ENCODE results near the gene SPP1.

The SPP1 gene

DNA sequence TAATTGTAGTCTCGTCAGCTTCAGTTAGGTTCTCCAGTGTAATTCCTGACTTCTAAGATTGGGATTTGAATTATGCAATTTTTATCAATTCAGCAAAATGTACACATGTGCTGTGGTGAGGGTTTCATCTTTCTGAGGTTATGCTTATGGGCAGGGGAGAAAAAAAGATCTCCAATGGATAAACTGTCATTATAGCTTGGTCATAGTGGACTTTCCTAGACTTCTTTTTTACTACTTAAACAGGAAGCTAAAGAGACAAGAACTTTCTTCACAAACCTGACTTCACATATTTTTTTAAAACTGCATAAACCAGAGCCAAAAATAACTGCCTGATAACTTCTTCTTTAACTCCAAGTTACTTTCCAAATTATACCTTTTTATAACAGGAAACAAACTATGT is 21.7 kb upstream of the SPP1 start:
- DNase-seq (ENCODE audit: low spot score): no peak

DNA sequence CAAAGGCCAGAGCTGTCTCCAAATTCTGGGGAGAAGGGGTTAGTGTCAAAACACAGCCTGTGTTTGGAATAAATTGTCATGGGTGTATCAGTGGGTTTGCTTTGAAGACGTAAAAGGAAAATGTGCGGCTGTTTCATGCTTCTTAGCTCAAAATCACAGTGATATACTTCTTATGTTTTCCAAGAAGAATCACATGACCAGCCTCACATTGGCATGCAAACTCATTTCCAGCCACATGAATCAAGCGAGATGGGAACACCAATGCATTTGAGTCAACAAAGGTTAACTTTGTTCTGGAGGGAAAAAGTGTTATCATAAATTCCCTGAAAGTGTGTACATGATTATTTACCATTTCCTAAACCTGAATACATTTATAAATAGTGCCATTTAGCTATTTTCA is 19.0 kb upstream of the SPP1 start:
- no peak for DNase-seq (ENCODE audit: low spot score)

DNA sequence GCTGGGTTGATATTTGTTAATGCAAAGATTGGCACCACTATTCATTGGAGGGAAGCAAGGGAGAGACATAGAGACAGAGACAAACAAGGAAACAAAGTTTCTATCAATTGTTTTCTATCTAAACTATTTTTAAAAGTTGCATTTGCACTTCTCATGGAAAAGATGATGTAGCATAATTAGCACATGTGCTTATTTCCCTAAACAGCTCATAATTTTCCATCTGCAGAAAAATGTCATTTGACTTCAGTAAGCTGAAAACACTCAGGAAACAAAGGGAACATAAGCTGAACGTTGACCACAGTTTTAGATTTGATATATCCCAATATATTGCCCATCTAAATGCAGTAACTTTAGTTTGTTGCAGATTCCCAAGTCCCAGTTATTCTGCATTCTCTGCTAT is 18.5 kb upstream of the SPP1 start:
- no peak for DNase-seq (ENCODE audit: low spot score)

DNA sequence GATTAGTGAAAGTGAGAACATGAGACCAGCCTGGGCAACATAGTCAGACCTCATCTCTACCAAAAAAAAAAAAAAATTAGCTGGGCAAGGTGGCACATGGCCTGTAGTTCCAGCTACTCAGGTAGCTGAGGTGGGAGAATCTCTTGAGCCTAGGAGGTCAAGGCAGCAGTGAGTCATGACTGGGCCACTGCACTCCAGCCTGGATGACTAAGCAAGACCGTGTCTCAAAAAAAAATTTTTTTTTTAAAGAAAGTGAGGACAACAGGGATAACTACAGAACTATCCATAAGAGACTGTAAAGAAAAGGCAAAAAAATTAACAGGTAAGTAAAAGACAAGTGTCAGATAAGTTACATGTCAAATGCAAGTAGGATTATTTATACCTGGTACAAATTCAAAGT is 13.5 kb upstream of the SPP1 start:
- no peak for DNase-seq (ENCODE audit: low spot score)

DNA sequence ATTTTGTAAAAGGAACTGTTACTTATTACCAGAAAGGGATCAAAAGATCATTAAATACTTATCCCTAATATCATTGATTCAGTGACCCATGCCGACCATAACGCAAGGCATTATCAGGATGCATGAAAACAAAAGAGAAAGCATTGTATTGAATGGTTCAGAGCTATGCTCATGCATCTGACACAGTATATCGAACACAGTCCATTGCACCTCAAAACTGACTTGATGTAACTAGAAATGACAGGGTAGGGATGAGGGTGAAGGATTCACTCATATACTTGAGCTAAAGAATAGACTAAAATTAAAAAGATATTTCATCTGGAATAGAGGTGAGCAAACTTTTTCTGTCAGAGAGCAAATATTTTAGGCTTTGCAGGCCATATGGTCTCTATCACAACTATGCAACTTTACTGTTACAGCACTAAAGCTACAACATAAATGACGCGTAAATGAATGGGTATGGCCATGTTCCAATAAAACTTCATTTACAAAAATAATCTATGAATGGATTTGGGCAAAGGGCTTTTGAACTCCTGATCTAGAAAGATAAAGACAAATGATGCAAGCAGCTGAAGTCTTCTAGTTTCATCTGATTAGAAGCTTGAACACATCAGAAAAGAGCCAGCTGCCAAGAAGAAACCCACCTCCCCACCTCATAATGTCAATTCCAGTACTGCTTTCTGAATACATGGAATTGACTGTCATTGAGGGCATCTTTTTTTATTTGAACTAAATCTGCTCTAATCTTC is 12.9 kb upstream of the SPP1 start:
- DNase-seq (ENCODE audit: low spot score): no peak

DNA sequence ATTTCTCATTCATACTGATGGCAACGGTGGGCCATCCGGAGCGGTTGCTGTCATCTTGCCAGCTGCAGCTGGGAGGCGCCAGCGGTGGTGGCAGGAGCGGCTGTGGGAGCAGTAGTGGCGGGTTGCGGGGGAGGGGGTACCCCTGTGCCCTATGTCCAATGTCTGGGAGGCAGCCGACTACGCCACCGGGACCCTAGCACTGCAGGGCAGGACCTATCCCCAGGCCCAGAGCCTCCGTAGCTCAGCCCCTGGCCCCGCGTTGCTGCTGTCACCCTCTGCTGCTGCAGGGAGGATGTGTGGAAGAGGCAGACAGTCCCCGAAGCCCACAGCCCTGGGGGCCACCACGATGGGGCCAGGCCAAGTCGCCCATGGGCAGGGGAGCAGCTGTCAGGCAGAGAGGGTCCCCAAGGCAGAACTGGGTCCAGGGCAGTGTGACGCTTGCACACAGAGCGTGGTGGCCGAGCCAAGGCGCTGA is 10.0 kb upstream of the SPP1 start:
- no peak for DNase-seq (ENCODE audit: low spot score)

DNA sequence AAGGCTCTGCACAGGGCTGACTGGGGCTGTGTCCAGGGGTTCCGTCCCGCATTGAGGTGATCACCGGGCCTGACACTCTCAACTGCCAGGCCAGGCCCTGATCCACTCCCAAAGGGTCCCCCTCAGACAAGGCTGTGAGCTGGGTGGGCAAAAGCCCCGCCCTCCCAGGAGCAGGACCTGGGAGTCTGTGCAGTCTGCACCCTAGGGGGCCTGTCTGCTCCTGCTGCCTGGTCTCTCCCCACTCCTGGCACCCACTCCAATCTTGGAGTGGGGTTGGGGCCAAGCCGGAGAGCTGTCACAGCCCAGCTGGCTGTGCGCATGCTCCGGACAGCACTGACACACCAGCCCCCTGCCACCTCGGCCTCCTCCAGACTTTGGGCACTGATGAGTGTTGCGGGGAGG is 9.4 kb upstream of the SPP1 start:
- DNase-seq (ENCODE audit: low spot score): no peak

DNA sequence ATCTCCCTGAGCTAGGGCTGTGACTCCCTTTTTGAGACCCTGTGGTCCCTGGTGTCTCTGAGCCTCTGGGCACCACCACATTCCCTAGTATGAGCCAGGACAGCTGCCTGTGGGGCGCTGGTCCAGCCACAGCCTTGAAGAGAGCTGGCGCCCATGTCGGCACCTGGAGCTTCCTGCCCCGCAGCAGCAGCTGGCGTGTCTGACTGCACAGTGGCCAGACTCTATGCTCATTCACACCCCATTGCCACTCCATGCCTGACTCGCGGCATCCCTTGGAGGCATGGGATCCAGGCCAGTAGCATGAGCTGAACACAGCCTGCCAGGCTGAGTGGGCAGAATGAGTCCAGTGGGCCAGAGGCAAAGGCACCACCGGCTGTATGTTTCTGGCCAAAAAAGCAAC is 8.3 kb upstream of the SPP1 start:
- no peak for DNase-seq (ENCODE audit: low spot score)

DNA sequence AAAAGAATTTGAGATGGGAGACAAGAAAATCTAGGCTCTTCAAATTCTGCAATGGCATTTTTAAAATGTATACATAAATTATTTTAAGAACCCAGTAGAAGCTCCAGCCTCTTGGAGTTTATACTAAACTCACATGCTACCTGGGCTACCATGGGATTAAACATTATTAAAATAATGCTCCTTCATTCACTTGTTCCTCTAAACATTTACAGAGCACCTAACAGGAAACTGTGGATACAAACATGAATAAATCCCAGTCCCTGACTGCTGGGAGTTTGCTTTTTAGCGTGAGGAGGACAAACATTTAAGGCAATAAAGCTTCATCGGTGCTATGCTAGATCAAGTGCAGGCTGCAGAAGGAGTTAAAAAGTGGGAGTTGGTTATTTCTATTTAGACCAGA is 5.4 kb upstream of the SPP1 start:
- DNase-seq (ENCODE audit: low spot score): no peak

DNA sequence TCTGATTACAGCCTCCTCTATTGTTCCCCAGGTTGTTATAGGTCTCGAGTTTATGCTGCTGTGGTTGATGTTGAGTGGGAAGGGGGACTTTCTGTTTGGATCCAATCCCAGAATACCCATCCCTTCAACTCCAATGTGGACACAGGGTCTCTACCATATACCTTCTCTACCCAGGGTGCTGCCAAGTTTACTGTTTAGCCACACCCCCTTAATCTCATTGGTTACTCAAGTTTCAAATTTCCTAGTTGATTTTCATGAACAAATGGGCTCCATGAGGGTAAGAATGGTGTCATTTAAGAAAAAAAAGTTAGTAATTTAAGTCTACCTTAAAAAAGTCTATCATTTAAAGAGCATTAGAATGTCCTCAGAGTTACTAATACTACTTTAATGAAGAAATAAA is 3.6 kb upstream of the SPP1 start:
- DNase-seq (ENCODE audit: low spot score): no peak

DNA sequence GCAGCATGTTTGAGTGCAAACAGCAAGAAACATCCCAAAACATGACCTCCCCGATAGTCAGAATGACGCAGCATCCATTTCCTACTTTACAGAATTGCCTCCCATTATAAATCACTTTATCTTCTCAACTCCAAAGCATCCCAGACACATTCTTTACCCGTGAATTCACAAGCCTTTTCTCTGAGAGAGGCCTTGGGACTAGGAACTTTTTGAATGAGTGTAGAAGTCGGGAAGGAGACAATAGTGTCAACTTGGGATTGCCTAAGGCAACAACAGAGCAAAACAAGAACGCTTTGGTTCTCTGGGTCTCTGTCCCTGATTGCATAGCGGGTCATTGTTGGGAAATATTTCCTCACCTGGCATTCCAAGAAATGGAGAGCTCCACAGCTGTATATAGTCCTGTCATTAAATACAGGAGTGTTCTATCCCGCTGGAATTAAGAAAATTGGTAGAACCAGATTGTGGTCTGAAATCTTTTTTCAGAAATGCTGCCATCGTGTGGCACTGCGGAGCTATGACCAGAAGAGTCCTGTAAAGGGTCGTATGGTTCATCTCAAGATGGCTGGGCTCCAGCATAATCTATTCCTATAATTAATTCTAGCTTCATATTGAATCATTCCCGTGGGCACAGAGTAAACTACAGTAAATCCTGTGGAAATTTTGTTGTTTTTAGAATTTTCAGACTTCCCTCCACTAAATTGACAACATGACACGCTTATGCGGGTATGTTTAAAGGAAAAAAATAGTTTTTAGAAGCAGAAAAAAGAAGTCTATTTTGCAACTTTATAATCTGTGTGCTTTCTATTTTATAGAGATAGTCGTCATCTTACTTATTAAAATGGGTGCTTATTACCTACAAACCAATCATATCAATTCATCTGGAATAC is 2.0 kb upstream of the SPP1 start:
- peak; percentile 28 for DNase-seq (ENCODE audit: low spot score)

DNA sequence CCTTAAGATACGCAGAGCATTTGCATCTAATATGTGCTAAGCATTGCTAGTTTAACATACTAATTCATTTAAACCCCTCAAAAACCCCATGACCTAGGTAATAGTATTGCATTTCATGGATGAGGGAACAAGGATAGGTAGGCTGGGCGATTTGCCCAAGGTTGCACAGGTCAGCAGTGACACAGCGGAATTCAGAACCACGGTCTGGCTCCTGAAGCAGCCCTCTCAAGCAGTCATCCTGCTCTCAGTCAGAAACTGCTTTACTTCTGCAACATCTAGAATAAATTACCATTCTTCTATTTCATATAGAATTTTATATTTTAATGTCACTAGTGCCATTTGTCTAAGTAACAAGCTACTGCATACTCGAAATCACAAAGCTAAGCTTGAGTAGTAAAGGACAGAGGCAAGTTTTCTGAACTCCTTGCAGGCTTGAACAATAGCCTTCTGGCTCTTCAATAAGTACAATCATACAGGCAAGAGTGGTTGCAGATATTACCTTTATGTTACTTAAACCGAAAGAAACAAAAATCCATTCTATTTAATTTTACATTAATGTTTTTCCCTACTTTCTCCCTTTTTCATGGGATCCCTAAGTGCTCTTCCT is 555 bp upstream of the SPP1 start:
- no peak for DNase-seq (ENCODE audit: low spot score)

DNA sequence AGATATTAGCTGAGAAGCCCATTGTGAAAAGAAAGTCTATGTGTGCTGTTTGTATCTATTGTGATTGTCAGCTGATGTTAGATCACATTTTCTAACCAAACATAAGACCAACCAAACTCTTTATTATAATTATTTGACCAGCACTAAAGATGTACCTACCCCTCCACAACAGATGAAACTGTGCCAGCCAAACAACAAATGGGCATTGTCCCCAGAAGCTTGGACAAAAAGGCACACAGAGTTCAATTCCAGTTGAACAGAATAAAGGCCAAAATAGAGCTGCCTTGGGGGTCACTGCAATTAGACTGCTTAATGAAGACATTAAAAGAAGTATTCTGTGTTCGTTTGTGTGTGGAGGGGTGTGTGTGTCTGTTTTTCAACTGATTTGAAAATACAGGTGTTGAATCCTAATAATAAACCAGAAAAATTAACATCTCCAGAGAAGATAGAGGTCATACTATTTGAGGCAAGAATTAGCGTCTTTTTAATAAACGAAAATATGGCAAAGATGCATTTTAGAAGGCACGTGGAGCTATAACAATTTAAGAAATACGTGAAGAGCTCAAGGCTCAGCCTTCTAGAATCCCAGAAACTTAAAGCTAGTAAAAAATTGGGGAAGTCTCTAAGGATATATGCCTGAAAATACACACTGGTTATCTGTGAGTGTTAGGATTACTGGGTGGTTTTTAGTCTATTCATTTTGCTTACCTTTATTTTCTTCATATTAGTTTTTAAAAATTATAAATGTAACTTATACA is 2.2 kb downstream of the SPP1 start:
- DNase-seq (ENCODE audit: low spot score): no peak

DNA sequence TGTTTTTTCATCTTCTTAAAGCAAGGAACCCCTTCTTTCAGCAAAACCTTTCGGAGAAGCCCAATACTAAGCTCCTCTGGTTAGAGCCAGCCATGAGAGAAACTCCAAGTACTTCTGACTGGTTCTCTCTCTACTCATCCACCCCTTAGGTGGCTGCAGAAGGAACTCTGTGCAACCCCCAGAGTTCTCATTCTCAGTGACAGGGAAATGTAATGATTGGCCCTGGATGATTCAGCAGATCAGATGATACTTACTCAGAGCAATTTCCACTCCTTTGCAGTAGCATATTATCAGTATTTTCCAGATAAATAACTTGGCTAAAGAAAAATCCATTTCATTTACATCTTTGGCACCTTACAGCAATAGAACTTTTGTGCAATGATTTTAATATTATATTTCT is 3.2 kb downstream of the SPP1 start:
- no peak for DNase-seq (ENCODE audit: low spot score)

DNA sequence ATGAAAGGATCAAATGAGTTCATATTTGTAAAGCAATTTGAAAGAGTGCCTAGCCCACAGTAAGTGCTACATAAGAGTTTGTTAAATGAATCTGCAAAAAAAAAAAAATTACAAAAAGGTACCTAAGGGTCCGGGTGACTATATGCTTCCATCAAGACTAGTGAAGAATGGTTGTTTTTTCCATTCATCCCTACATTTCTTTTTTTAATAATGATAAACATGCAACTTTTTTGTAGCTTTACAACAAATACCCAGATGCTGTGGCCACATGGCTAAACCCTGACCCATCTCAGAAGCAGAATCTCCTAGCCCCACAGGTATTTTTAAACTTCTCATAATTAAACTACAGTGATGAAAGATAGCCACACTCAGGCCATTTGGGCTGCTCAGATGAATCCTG is 4.3 kb downstream of the SPP1 start:
- DNase-seq (ENCODE audit: low spot score): no peak

DNA sequence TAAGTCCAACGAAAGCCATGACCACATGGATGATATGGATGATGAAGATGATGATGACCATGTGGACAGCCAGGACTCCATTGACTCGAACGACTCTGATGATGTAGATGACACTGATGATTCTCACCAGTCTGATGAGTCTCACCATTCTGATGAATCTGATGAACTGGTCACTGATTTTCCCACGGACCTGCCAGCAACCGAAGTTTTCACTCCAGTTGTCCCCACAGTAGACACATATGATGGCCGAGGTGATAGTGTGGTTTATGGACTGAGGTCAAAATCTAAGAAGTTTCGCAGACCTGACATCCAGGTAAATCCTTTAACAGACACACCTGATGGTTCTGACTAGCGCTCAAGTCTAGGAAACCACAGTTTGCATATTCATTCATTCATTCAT is 6.0 kb downstream of the SPP1 start:
- no peak for DNase-seq (ENCODE audit: low spot score)

DNA sequence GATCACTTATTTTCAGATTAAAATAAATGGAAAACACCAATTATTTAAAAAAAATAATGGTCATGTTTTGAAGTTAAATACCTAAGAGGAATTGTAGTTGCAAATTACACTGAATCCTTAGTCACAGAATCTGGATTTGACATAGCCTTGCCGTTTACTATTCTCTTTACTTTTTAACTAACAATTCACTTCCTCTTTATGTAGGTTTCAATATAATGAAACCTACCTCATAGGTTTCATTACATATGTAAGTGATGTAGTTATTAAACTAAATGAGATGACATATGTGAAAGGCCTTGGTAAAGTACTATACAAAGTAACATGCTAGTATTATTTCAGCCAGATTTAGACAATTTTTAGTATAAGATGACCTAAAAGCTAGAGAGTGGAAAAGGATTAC is 6.5 kb downstream of the SPP1 start:
- DNase-seq (ENCODE audit: low spot score): no peak

DNA sequence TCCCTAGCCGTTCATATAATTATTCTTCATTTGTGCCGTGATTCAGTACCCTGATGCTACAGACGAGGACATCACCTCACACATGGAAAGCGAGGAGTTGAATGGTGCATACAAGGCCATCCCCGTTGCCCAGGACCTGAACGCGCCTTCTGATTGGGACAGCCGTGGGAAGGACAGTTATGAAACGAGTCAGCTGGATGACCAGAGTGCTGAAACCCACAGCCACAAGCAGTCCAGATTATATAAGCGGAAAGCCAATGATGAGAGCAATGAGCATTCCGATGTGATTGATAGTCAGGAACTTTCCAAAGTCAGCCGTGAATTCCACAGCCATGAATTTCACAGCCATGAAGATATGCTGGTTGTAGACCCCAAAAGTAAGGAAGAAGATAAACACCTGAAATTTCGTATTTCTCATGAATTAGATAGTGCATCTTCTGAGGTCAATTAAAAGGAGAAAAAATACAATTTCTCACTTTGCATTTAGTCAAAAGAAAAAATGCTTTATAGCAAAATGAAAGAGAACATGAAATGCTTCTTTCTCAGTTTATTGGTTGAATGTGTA is 7.0 kb downstream of the SPP1 start:
- no peak for DNase-seq (ENCODE audit: low spot score)

DNA sequence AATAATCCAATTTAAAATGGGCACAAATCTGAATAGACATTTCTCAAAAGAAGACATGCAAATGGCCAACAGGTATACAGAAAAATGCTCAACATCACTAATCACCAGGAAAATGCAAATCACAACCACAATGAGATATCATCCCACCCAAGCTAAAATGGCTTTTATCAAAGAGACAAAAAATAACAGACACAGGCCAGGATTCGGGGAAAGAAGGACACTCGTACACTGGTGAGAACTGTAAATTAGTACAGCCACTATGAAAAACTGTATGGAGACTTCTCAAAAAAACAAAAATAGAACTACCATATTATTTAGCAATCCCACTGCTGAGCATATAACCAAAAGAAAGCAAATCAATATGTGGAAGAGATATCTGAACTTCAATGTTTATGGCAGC is 8.5 kb downstream of the SPP1 start:
- no peak for DNase-seq (ENCODE audit: low spot score)

DNA sequence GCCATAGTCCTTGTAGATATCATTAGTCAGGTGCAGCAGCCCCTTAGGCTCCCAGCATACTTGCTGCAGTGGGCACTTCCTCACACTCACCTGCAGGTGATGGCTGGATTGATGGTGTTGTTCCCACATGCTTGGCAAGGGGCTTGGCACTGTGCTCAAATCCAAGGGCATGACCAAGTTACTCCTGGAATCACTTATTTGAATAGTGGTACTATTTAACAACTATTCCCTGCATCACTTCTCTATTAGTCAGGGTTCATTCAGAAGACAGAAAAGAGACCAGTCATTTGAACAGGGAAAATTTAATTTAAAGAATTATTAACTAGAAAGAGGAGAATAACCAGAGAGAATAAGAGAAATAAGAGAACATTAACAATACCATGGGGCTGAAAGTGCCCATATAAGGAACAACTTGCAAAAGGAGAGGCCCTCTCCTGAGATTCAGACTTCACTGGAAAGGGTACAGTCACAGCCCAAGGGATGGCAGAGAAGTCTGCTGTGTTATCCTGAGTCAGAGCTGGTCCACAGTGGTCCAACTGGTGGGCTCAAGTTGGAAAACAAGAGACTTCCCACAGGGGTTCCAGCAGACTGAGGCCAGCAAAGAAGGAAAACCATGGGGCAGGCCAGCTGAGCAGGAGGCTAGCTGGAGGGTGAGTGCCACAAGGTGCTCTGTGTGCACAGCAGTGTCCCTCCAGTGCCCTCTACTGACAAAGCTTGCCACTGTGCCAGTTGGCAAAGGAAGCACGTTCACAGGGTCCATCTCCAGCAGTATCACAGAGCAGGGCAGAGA is 9.8 kb downstream of the SPP1 start:
- peak; percentile 21 for DNase-seq (ENCODE audit: low spot score)

DNA sequence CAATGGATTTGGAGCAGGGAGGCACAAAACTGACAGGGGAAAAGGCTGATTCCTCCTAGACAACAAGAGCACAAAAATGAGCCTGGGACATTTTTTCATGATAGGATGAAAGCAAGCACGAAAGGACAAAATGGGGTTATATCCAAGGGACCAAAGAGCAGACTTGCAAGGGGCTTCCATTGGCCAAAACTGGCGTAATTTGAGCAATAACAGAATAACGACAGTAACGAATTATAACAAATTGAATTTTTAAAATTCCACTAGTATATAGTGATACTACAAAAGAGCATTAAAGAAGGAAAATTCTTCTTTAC is 10.3 kb downstream of the SPP1 start:
- DNase-seq (ENCODE audit: low spot score): no peak
